ENCODE results near the gene FNDC11. TPM values are rescaled to one million over a fixed set of nuclear protein-coding genes. Genes with fewer than 3 reads are reported as not detected.
"Not testable (repeated sequence)": the region's sequence is repeated elsewhere in the genome, so short reads cannot be mapped to it uniquely, and the experiment has no call there.

The FNDC11 gene
- total RNA-seq, 2 donors from 2014 or later, result 0.66 to 2.9 TPM

DNA sequence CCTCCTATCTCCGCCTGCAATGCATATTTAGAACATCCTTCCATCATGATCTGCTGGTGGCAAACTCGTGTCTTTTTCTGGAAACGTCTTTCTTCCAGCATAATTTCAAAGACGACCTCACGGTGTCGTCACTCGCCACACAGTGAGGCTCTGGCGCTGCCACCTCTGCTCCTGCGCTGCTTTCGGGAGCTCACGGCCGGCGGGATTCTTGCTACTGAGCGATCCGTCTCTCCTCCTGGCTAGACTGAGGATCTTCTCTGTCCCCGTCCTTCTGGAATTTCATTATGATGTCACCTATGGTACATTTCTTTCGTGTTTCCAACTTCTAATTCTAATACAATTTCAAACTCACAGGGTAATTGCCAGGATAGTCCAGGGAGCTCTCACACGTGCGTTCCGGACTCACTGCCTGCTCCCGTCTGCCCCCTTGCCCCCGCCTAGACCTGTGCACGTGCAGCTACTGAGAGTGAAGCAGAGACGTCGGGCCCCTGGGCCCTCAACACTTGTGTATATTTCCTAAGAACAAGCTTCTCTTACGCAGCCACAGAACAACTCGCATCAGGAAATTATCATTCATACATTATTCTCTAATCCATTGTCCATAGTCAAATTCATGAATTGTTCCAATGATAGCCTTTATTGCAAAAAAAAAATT lies 45.6 kb downstream of the FNDC11 start:
- DNase-seq (no peak), ATAC-seq (no peak)
- peaks cover 0 to 17% of the 10 kb centered on the region in 2 donors for H3K36me3 ChIP-seq (replicated peaks in 1 of 2; ENCODE audit: insufficient read depth in 1 of 2, low read depth in 2 of 2)
- WGBS, 2 donors, result 92 to 93% methylated on average over 27 of the region's 27 CpGs
- H3K9me3 ChIP-seq, result no peaks in the 10 kb centered on the region
- H3K27ac ChIP-seq, result no peak overlapping the region
- TF ChIP-seq POLR2A (IDR thresholded peaks at IDR 0.05), result no peak
- TF ChIP-seq, protein P1, sequence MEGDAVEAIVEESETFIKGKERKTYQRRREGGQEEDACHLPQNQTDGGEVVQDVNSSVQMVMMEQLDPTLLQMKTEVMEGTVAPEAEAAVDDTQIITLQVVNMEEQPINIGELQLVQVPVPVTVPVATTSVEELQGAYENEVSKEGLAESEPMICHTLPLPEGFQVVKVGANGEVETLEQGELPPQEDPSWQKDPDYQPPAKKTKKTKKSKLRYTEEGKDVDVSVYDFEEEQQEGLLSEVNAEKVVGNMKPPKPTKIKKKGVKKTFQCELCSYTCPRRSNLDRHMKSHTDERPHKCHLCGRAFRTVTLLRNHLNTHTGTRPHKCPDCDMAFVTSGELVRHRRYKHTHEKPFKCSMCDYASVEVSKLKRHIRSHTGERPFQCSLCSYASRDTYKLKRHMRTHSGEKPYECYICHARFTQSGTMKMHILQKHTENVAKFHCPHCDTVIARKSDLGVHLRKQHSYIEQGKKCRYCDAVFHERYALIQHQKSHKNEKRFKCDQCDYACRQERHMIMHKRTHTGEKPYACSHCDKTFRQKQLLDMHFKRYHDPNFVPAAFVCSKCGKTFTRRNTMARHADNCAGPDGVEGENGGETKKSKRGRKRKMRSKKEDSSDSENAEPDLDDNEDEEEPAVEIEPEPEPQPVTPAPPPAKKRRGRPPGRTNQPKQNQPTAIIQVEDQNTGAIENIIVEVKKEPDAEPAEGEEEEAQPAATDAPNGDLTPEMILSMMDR (IDR thresholded peaks at IDR 0.05), result no peak
- H3K4me1 ChIP-seq, result no peaks in the 10 kb centered on the region
- H3K27me3 ChIP-seq, result no peaks in the 10 kb centered on the region
- intact Hi-C loops (cut with DNase I), result no loop called here
- no peak overlapping the region for H3K4me3 ChIP-seq

DNA sequence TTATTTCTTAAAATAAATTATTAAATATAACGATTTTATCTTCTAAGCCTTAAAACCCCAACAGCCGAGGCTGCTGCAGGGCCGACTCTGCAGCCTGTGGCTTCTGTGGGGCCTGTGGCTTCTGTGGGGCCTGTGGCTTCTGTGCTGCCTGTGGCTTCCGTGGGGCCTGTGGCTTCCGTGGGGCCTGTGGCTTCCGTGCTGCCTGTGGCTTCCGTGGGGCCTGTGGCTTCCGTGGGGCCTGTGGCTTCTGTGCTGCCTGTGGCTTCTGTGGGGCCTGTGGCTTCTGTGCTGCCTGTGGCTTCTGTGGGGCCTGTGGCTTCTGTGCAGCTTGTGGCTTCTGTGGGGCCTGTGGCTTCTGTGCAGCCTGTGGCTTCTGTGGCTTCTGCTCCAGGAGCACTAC lies 47.7 kb downstream of the FNDC11 start:
- WGBS, 2 donors, result 62 to 64% methylated on average over 3 to 8 of the region's 8 CpGs

DNA sequence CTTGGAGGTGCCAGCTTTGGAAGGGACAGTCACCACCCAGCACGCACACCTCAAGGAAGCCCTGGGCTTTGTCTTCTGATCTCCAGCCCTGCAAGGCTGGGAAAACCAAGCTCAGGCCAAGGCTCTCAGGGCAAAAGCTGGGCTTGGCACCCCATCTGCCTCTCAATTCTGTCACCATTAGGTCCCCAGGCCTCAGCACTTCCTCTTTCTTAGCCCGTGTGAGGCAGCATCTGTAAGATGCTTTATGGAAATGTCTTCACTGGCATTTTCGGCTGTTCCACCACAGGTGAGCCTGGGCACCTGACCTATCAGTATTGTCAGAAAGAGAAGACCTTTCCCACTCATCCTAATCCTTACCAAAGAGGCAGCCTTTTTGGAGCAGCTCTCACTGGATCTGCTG lies 48.4 kb downstream of the FNDC11 start:
- H3K27ac ChIP-seq, result no peak overlapping the region
- TF ChIP-seq POLR2A (IDR thresholded peaks at IDR 0.05), result no peak
- no peaks in the 10 kb centered on the region for H3K27me3 ChIP-seq
- peaks cover 0 to 17% of the 10 kb centered on the region in 2 donors for H3K36me3 ChIP-seq (replicated peaks in 1 of 2; ENCODE audit: insufficient read depth in 1 of 2, low read depth in 2 of 2)
- WGBS, 2 donors, result 82 to 93% methylated on average over 3 of the region's 3 CpGs
- H3K4me3 ChIP-seq, result no peak overlapping the region
- H3K9me3 ChIP-seq, result no peaks in the 10 kb centered on the region
- DNase-seq, result no peak
- intact Hi-C loops (cut with DNase I), result no loop called here
- no peak for ATAC-seq
- no peaks in the 10 kb centered on the region for H3K4me1 ChIP-seq

More for the DNA sequence above, 47.7 kb downstream of the FNDC11 start:
- H3K27ac ChIP-seq; H3K4me3 ChIP-seq; ATAC-seq; H3K27me3 ChIP-seq; DNase-seq; H3K4me1 ChIP-seq; intact Hi-C loops (cut with DNase I); H3K9me3 ChIP-seq: not testable (repeated sequence)
- H3K36me3 ChIP-seq (replicated peaks in 1 of 2; ENCODE audit: insufficient read depth in 1 of 2, low read depth in 2 of 2), result peaks cover 0 to 17% of the 10 kb centered on the region in 2 donors

Other genes starting within 250 kb of the FNDC11 start
- not detected for gene CHRNA4, start 192.8 kb upstream of the FNDC11 start, total RNA-seq
- 1 to 10 TPM; 1.8 to 3.0 TPM for gene KCNQ2, start 81.5 kb upstream of the FNDC11 start, total RNA-seq
- gene EEF1A2, start 55.1 kb upstream of the FNDC11 start, total RNA-seq, result 10 to 100 TPM; 21.0 to 23.1 TPM
- gene PPDPF, start 33.4 kb upstream of the FNDC11 start, total RNA-seq, result 100 to 1,000 TPM in 1 of 2 donors, 10 to 100 TPM in 1; 69.9 to 106 TPM
- 1 to 10 TPM; 3.0 to 5.4 TPM for gene PTK6, start 16.8 kb upstream of the FNDC11 start, total RNA-seq
- not detected for gene SRMS, start 6.4 kb upstream of the FNDC11 start, total RNA-seq
- gene HELZ2, start 20.1 kb downstream of the FNDC11 start, total RNA-seq, result 10 to 100 TPM; 20.8 to 33.3 TPM
- gene GMEB2, start 72.9 kb downstream of the FNDC11 start, total RNA-seq, result 1 to 10 TPM; 8.9 to 9.9 TPM
- 1 to 10 TPM; 5.6 to 7.8 TPM for gene STMN3, start 99.3 kb downstream of the FNDC11 start, total RNA-seq
- gene RTEL1, start 104.2 kb downstream of the FNDC11 start, total RNA-seq, result 10 to 100 TPM in 1 of 2 donors, 1 to 10 TPM in 1; 7.3 to 50.4 TPM
- 10 to 100 TPM in 1 of 2 donors, 1 to 10 TPM in 1; 9.9 to 13.8 TPM for gene TNFRSF6B, start 142.5 kb downstream of the FNDC11 start, total RNA-seq
- gene ARFRP1, start 153.8 kb downstream of the FNDC11 start, total RNA-seq, result 10 to 100 TPM; 22.6 to 23.4 TPM
- 10 to 100 TPM; 16.6 to 53.1 TPM for gene ZGPAT, start 153.9 kb downstream of the FNDC11 start, total RNA-seq
- gene LIME1, start 182.5 kb downstream of the FNDC11 start, total RNA-seq, result 10 to 100 TPM in 1 of 2 donors, 1 to 10 TPM in 1; 4.9 to 14.0 TPM
- 10 to 100 TPM; 30.9 to 69.5 TPM for gene SLC2A4RG, start 185.6 kb downstream of the FNDC11 start, total RNA-seq